Left lung (tissue), 10 donors: ENCODE results near the gene ASTN2. TPM values are rescaled to one million over a fixed set of nuclear protein-coding genes. Genes with fewer than 3 reads are reported as not detected.

Experiments used
- ATAC-seq: fragments of 200-7000 bp; cut with Tn5 transposase; one replicate; pipeline ENCODE4 v1.9.1; 2020; ENCODE audit warnings: moderate library complexity
- DNase-seq, 4 donors: peaks; one replicate each; pipeline ENCODE4 v3.0.0-alpha.2; 2013 to 2020
- H3K27ac ChIP-seq, 2 donors: fragments of 200-600 bp; sonication (generic) in 1 of 2; one replicate each; pipeline versions ENCODE4 v1.5.0 to v1.8.0; 2020 to 2021
- H3K27me3 ChIP-seq, 2 donors: fragments of 200-600 bp; sonication (generic) in 1 of 2; one replicate each; pipeline versions ENCODE4 v1.5.0 to v1.8.0; 2020 to 2021
- H3K36me3 ChIP-seq, 2 donors: fragments of 200-600 bp; sonication (generic) in 1 of 2; one replicate each; pipeline versions ENCODE4 v1.5.0 to v1.8.0; 2020 to 2021
- H3K4me1 ChIP-seq, 2 donors: fragments of 200-600 bp; one replicate each; pipeline ENCODE4 v1.8.0; 2021
- H3K4me3 ChIP-seq, 2 donors: fragments of 200-600 bp; sonication (generic) in 1 of 2; one replicate each; pipeline versions ENCODE4 v1.5.0 to v1.8.0; 2020 to 2021; ENCODE audit warnings: mild to moderate bottlenecking in 1 of 2
- H3K9me3 ChIP-seq, 2 donors: fragments of 200-600 bp; sonication (generic) in 1 of 2; one replicate each; pipeline versions ENCODE4 v1.5.0 to v1.8.0; 2020 to 2021
- CTCF ChIP-seq, 2 donors: fragments of 200-600 bp; sonication (generic) in 1 of 2; IDR thresholded peaks; one replicate each; pipeline versions ENCODE4 v1.5.0 to v1.8.0; 2021; ENCODE audit warnings: antibody characterized with exemption in 2 of 2
- intact Hi-C, 2 donors: fragments of 100-400 bp; cut with DNase I; formaldehyde crosslinking; loops; one replicate each; pipeline versions ENCODE4 v1.11.2 to v1.14.2; 2022
- polyA plus RNA-seq, 6 donors: library from polyadenylated mRNA; unstranded; fragments of 120-200 nt; gene quantifications; one replicate each; pipeline ENCODE4 v1.2.1, GENCODE V29; 2013; ENCODE audit not compliant: insufficient read length in 6 of 6
- total RNA-seq, 2 donors: library from RNA; stranded (reverse); fragmentation: NEBNext Ultra II Directional; extraction: Animal tissue kit (Norgen Biotek cat#: 25700); gene quantifications; one replicate each; pipeline ENCODE4 v1.2.1, GENCODE V29; 2021
- donor health status: DM: no; HTN: yes; CAD: no.
- donor health status: DM: no; HTN: no; CAD: no.

Gene ASTN2
- total and polyA plus RNA-seq, 8 donors: 3.1 to 5.5 (median 4.5) TPM

- intact Hi-C loops: no loop called here
- no peak for TF ChIP-seq CTCF (IDR thresholded peaks at IDR 0.05)
- no peaks in the 10 kb centered on the region for H3K36me3 ChIP-seq
- no peak overlapping the region for H3K4me3 ChIP-seq
- H3K4me1 ChIP-seq: no peaks in the 10 kb centered on the region
- H3K27ac ChIP-seq: no peak overlapping the region
- no peaks in the 10 kb centered on the region for H3K9me3 ChIP-seq
- no peaks in the 10 kb centered on the region for H3K27me3 ChIP-seq
- no peak for DNase-seq
- peak; percentile 39 for ATAC-seq
Observed at GRCh38 chr9:116387934-116388698, 1026.7 kb downstream of the ASTN2 start.

- DNase-seq: peak in 1 of 4 donors; percentile 29
- ATAC-seq: no peak
- TF ChIP-seq CTCF (IDR thresholded peaks at IDR 0.05): no peak
- Histone ChIP-seq H3K27me3 (no peaks in the 10 kb centered on the region), H3K4me1 (no peaks in the 10 kb centered on the region), H3K9me3 (no peaks in the 10 kb centered on the region), H3K27ac (no peak overlapping the region), H3K4me3 (no peak overlapping the region), H3K36me3 (no peaks in the 10 kb centered on the region)
- intact Hi-C loops: no loop called here
Observed at GRCh38 chr9:116383936-116384335, 1030.9 kb downstream of the ASTN2 start.

- Histone ChIP-seq H3K27me3 (no peaks in the 10 kb centered on the region), H3K4me3 (no peak overlapping the region), H3K27ac (no peak overlapping the region), H3K4me1 (no peaks in the 10 kb centered on the region), H3K36me3 (no peaks in the 10 kb centered on the region), H3K9me3 (no peaks in the 10 kb centered on the region)
- DNase-seq (no peak), ATAC-seq (no peak)
- intact Hi-C loops: no loop called here
- no peak for TF ChIP-seq CTCF (IDR thresholded peaks at IDR 0.05)
Observed at GRCh38 chr9:116383133-116383532, 1031.7 kb downstream of the ASTN2 start.

- no peak for ATAC-seq
- no peaks in the 10 kb centered on the region for H3K27me3 ChIP-seq
- no peaks in the 10 kb centered on the region for H3K36me3 ChIP-seq
- H3K9me3 ChIP-seq: no peaks in the 10 kb centered on the region
- no peak overlapping the region for H3K27ac ChIP-seq
- TF ChIP-seq CTCF (IDR thresholded peaks at IDR 0.05): no peak
- intact Hi-C loops: no loop called here
- H3K4me1 ChIP-seq: no peaks in the 10 kb centered on the region
- no peak for DNase-seq
- H3K4me3 ChIP-seq: no peak overlapping the region
Observed at GRCh38 chr9:116382053-116382452, 1032.8 kb downstream of the ASTN2 start.

DNA sequence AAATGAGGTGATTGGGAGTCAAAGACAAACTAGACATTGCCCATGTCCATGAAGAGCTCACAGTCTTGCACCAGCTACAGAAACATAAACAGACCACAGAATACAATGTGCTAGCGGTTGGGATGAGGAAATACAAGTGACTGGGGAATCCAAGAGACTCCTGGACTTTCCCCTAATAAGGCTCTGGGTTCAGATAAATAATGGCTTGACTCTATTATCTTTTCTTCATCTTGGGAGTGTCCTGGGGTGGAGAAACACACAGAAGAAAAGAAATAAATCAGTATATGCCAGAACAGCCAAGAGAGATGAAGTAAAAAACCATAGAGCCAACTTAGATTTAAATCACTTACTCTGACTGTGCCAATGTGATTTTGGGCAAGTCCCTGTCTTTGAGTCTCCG lies 1033.5 kb downstream of the ASTN2 start:
- intact Hi-C loops: no loop called here
- Histone ChIP-seq H3K27me3 (no peaks in the 10 kb centered on the region), H3K4me1 (no peaks in the 10 kb centered on the region), H3K27ac (no peak overlapping the region), H3K36me3 (no peaks in the 10 kb centered on the region), H3K4me3 (no peak overlapping the region), H3K9me3 (no peaks in the 10 kb centered on the region)
- no peak for ATAC-seq
- DNase-seq: no peak
- TF ChIP-seq CTCF (IDR thresholded peaks at IDR 0.05): no peak
